Hematopoietic multipotent progenitor cell (in vitro differentiated cells): ENCODE results near the gene RSBN1. TPM values are rescaled to one million over a fixed set of nuclear protein-coding genes. Genes with fewer than 3 reads are reported as not detected.

Experiments used
- DNase-seq, 3 donors: peaks; one replicate each; pipeline ENCODE4 v3.0.0-alpha.2; 2011 to 2015; ENCODE audit warnings: low read depth in 2 of 3, low spot score in 2 of 3
- total RNA-seq: library from RNA; depleted of rRNA; stranded (reverse); fragments of >200 nt; gene quantifications from one replicate; pipeline ENCODE4 v1.2.3, GENCODE V29; 2012

Gene RSBN1
- total RNA-seq, 1 donor = 19.9 TPM

GRCh38 chr1:113813218-113813617 lies 942 bp upstream of the RSBN1 start:
- no peak for DNase-seq

- no peak for DNase-seq
Observed at GRCh38 chr1:113812661-113813135, 422 bp upstream of the RSBN1 start.

GRCh38 chr1:113811156-113811887 lies 954 bp downstream of the RSBN1 start:
- DNase-seq = peak; percentile 6 to 40 (median 28)

GRCh38 chr1:113809670-113810602 lies 2.3 kb downstream of the RSBN1 start:
- no peak for DNase-seq

- no peak for DNase-seq
Observed at GRCh38 chr1:113808450-113809195, 3.7 kb downstream of the RSBN1 start.

DNA sequence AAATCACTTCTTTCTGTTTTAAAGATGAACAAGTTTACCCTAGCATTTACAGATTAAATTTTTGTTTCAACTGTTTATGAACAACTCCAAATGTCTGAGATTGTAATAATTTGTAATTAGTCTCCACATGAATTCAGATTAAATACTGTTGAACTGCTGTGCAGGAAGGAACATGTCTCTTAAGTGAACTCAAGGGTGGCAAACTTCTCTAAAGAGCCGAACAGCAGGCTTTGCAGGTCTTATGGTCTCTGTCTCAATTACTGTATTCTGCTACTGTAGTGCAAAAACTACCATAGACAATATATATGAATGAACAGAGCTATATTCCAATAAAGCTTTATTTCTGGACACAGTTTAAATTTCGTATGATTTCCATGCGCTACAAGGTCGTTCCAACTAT lies 6.6 kb downstream of the RSBN1 start:
- DNase-seq = no peak

DNA sequence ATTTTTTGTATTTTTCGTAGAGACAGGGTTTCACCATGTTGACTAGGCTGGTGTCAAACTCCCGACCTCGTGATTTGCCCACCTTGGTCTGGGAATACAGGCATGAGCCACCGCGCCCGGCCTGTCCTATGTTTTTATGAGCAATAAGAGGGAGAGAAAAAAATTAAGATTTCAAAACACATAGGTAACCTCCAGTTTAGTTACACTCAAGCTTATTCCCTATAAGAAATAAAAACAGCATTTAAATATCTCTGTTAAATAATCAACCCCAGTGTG lies 7.1 kb downstream of the RSBN1 start:
- DNase-seq = no peak

DNA sequence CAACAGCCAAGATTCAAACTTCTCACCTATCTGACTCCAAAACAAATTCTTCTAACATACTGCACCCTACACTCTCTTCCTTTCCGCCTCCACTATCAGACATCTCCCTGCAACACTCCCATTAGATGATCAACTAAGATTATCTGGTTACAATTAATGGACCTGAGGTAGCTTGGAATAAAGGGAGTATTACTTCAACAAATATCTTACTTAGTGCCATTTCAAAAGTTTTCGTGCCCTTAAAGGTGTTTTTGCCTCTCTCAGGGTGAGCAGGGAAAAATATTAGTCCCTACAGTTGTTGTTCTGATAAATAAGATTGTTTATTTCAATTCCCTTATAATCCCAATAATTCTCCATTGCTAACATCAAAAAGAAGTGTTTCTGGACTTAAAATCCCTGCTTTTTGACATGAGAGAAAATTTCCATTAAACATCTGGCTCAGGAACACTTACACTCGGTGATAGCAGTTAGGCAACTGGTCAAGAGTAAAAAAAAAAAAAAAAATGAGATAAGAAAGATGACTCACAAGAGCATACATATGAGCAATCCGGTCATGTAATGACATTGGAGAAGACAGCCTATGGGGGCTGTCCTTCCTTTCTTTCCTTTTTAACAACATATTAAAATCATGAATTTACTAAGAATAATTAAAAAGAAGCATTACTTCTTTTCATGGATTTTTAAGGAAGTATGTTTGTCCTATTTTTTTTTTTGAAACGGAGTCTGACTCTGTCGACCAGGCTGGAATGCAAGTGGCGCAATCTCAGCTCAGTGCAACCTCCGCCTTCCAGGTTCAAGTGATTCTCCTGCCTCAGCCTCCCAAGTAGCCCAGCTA lies 7.6 kb downstream of the RSBN1 start:
- DNase-seq = no peak

DNA sequence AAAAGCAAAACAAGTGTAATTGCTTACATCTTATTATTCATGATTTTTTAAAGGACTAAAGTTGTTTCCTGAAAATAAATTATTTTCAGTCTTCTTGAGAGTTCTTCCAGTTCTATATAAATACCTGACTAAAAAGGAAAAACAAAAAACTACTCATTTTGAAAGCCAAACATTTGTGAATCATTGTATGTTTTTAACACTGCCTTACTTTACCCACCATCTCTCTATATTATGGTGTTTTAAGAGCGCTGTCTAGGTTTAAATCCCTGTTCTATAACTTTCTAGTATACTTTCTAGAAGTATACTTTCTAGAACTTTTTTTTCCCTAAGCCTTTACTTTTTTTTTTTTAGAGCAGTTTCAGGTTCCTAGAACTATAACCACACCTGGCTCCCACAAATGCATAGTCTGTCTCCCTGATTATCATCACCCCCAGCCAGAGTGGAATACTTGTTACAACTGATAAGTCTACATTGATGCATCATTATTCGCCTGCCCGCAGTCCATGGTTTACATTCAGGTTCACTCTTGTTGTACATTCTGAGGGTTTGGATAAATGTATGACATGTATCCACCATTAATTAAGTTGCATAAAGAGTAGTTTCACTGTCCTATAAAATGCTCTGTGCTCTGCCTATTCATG lies 9.8 kb downstream of the RSBN1 start:
- no peak for DNase-seq

DNA sequence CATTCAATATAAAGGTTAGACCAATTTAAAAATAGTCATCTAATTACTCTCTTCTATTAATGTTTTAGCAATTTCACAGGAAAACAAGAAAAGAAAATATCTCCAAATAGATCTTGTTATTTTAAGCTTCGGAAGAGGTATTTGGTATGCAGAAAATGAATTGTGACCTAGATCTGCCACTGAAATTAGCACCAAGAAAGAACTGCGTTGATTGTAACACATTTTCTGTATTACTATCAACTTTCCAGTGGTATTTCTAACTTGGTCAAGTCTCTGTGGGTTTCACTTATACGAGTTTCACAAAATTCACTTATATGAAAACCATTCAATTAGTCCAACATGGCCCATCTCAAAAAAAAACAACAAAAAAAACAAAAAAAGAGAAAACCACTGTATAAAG lies 11.8 kb downstream of the RSBN1 start:
- no peak for DNase-seq

- no peak for DNase-seq
Observed at GRCh38 chr1:113797472-113797871, 14.8 kb downstream of the RSBN1 start.

- no peak for DNase-seq
Observed at GRCh38 chr1:113793878-113794834, 18.1 kb downstream of the RSBN1 start.

GRCh38 chr1:113792986-113793385 lies 19.3 kb downstream of the RSBN1 start:
- no peak for DNase-seq

DNA sequence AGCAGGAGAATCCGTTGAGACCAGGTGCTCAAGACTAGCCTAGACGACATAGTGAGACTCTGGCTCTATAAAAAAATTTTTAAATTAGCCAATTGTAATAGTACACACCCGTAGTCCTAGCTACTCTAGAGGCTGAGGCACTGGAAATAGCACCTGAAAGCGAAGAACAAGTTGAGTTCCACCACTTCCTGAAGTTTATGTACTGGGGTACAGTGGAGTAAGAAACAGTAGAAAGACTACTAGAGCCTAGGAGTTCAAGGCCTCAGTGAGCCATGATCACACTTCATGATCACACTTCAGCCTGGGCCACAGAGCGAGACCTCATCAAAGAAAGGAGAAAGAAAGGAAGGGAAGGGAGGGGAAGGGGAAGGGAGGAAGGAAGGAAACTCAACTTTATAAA lies 19.8 kb downstream of the RSBN1 start:
- DNase-seq = no peak

DNA sequence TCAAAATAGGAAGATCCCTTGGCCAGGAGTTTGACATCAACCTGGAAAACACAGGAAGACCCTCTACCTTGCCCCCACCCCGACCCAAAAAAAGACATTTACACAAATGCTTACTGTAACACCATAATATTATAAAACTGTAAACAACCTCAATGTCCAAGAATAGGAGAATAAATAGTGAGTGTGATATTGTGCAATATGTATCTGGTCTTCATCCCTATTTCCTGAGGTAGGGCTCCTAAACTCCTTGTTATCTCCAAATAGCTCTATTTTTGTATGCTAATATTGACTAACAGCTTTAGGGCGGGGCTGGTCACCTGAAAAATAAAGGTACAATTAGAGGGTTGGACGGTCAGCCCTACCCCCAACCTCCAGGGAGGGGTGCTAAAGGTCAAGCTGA lies 23.5 kb downstream of the RSBN1 start:
- no peak for DNase-seq

DNA sequence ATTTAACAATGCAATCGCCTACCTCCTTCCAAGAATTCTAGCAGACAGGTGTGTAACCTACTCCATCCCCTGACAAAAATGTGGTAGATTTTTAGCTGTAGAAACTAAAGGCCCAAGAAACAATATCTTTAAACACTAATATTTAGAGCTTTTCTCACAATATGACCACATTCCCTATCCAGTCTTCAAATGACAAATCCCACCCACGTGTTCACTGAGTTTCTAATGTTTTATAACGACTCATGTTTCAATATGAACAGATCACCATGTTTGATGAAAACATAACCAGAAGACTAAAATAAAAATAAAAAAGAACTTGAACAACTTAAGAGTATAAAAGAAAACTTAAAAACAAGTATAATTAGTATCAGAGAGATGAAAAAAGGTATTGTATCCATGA lies 24.6 kb downstream of the RSBN1 start:
- DNase-seq = no peak

DNA sequence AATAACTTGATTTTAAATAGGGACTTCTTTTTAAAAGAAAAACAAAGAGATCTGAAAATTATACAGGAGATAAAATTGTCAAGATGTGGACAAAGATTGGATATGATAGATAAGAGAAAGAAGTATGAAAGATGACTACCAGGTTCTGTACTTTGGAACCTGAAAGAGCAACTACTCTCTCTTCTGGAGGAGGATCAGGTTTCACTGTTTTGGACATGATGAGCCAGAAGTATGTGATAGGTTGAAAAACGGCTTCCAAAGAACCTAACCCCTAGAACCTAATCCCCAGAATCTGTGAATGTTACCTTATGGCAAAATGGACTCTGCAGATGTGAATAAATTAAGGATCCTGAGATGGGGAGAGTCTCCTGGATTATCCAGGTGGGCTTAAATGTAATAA lies 26.2 kb downstream of the RSBN1 start:
- no peak for DNase-seq

DNA sequence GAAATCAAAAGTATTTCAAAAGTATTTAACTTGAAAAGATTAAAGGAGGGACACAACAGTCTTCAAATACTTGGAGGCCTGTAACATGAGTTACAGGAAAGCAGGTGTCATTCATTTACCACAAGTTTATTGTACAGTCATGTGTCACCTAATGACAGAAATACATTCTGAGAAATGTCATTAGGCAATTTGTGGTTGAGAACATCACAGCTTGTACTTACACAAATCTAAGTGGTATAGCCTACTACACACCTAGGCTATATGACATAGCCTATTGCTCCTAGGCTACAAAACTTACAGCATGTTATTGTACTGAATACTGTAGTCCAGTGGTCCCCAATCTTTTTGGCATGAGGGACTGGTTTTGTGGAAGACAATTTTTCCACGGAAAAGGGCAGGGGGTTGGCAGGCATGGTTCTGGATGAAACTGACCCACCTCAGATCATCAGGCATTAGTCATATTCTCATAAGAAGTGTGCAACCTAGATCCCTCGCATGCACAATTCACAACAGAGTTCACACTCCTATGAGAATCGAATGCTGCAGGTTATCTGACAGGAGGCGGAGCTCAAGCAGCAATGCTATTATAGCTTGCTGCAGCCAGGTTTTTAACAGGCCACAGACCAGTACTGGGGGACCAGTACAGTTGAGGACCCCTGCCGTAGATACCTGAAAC lies 28.0 kb downstream of the RSBN1 start:
- DNase-seq = peak in 1 of 3 donors; percentile 23
